HG03045 (cell line): ENCODE results near the gene NCBP2.
"Not testable (repeated sequence)": the region's sequence is repeated elsewhere in the genome, so short reads cannot be mapped to it uniquely, and the experiment has no call there.

Source experiments
- ATAC-seq: cut with Tn5 transposase; IDR thresholded peaks from one replicate; pipeline ENCODE4 v1.9.1; 2021; ENCODE audit warnings: mild to moderate bottlenecking, moderate library complexity; ENCODE audit not compliant: unreplicated experiment

The NCBP2 gene

DNA sequence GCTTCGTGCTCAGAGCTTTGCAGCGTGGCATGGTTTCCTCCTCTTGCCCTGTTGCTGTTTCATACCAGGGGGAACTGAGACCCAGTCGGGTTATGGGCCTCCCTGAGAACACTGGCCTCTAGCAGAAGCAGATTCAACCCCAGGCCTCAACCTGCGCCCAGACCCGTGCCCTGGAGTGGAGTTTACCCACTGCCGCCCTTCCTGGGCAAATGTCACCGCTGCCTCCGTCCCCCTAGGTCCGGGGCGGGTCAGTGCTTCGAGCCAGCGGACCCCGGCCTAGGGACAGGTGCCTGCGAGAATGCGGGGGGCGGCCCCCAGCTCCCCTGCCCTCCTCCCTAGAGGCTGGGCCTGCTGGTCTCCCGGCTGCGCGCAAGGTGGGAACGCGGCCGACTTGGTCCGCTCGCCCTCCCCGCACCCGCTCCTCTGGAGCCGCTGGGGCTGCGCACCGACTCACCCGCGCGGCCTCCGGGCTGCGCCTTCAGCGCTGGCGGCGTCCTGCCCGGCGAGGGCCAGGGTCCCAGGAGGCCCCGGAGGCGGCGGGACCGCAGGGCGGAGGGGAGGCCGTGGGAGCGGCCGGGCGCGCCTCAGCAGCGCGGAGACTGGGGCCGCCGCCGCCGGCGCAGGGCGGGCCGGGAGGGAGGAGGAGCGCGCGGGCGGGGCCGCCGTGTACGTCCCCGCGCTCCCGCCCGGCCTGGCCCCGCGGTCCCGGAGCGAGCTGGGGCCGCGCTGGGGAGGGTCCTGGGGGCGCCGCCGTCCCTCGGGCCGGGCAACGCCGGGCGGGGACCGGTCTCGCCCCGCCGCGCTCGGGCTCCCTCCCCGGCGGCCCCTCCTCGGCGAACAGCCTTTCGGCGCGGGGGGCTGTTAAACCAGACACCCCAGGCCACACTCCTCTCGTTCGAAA, 26.2 kb upstream of the NCBP2 start, which contains the start of gene PIGZ:
PIGZ (minus strand) TSS at position 601 of the 901 bp plus-strand sequence. CDS start 16,802 bp downstream, outside the sequence.
- peak; percentile 69 for ATAC-seq

DNA sequence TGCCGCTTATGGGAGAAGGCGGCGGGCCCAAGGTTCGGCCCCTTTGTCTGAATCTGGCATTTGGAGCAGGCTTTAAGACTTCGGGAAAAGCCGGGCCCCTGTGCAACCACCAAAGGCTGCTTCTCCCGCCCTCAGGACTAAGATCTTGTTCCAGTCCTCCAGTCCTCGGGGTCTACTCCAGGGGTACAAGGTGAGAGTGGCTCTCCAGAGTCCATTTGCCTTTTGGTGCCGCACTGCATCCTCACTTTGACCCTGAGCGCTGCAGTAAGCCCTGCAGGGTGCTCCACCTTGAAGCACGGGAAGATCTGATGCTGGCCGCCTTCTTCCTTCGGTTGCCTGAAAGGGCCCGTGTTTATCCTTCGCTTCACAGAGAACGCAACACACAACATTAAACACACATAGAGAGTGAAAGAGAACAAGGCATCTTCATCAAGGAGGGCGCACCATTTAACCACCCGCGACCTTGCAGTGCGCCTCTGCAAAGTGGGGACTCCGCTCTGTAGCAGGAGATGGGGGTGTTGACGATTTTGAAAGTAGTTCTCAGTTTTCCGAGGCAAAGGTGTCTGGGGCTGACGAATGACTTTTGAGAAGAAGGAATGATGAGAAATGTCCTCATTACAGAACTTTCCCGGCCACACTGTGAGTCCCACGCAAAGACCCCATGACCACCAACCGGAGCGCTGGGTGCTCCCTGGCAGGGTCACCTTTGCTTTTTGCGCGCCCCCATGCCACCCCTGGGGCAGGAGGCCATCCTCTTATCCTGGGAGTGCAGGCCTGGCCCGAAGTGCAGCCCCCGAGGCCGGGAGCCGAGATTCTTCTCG, 25.3 kb upstream of the NCBP2 start:
- ATAC-seq = no peak

- ATAC-seq = no peak
Observed at GRCh38 chr3:196966526-196967401, 24.4 kb upstream of the NCBP2 start.

DNA sequence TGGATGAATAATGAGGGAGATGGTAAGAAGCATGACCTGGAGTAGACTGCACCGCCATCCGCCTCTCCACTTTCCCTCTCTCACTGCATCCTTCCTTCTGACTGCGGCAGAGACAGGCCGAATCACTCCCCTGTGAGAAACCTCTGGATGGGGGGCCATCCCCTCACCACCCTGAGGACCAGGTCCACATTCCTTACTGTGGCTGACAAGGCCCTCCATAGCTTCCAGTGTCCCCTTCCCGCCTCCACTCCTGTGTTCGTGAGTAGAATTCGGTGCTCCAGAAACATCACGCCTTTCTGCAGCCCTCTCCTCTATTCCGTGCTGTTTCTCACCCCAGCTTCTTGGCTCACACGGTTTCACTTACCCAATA, 23.5 kb upstream of the NCBP2 start:
- no peak for ATAC-seq

- no peak for ATAC-seq
Observed at GRCh38 chr3:196965112-196965803, 22.9 kb upstream of the NCBP2 start.

DNA sequence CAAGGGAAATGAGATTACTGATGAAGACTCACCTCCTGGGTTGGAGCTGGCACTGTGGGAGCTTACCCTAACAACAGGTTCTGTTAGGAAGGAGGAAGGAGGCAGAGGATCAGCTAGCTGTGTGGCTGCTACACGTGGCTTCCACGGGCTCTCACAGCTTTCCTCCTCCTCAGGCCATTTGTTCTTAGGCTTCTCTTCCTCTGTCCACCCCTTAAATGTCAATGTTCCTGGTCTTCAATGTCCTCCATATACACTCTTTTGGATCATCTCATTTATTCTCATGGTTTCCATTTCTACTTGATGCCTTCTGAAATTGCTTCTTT, 21.3 kb upstream of the NCBP2 start:
- ATAC-seq = no peak

DNA sequence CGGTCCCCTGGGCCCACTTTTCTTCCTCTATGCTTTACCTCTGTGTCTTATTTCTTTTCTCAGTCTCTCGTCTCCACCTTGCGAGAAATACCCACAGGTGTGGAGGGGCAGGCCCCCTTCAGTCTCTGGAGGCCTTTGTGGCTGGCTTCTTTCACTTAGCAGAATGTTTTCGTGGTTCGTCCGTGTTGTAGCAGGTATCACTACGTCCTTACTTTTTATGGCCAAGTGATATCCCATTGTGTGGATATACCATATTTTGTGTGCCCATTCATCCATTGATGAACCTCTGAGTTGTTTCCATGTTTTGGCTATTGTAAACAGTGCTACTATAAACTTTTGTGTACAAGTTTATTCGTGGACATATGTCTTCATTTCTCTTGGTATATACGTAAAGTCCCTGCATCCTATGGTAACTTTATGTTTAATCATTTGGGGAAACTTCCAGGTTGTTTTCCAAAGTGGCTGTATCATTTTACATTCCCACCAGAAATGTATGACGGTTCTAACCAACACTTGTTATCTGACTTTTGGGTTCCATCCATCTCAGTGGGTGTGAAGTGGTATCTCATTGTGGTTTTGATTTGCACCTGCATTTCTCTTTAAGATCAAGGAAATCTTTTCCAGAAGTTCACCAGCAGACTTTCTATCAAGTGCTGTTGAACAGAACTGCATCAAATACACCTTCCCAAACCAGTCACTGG, 20.8 kb upstream of the NCBP2 start:
- no peak for ATAC-seq

DNA sequence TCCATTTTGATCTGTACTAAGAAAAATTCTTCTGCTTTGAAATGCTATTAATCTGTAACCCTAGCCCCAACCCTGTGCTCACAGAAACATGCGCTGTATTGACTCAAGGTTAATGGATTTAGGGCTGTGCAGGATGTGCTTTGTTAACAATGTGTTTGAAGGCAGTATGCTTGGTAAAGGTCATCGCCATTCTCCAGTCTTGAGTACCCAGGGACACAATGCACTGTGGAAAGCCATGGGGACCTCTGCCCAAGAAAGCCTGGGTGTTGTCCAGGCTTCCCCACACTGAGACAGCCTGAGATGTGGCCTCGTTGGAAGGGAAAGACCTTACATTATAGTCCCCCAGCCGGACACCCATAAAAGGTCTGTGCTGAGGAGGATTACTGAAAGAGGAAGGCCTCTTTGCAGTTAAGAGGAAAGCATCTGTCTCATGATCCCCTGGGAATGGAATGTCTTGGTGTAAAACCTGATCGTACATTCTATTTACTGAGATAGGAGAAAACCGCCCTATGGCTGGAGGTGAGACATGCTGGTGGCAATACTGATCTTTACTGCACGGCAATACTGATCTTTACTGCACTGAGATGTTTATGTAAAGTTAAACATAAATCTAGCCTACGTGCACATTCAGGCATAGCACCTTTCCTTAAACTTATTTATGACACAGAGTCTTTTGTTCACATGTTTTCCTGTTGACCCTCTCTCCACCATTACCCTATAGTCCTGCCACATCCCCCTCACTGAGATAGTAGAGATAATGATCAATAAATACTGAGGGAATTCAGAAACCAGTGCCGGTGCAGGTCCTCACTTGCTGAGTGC, 20.0 kb upstream of the NCBP2 start:
- no peak for ATAC-seq

DNA sequence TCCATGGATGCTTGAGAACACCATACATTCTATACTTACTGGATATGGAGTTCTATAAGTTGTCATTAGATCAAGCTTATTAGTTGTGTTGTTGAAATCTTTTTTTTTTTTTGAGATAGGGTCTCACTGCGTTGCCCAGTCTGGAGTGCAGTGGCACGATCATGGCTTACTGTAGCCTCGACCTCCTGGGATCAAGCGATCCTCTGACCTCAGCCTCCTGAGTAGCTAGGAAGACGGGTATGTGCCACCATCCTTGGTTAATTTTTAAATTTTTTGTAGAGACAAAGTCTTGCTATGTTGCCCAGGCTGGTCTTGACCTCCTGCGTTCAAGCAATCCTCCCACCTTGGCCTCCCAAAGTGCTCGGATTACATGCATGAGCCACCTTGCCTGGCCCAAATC, 12.5 kb upstream of the NCBP2 start:
- no peak for ATAC-seq

- ATAC-seq = no peak
Observed at GRCh38 chr3:196951371-196951770, 9.0 kb upstream of the NCBP2 start.

DNA sequence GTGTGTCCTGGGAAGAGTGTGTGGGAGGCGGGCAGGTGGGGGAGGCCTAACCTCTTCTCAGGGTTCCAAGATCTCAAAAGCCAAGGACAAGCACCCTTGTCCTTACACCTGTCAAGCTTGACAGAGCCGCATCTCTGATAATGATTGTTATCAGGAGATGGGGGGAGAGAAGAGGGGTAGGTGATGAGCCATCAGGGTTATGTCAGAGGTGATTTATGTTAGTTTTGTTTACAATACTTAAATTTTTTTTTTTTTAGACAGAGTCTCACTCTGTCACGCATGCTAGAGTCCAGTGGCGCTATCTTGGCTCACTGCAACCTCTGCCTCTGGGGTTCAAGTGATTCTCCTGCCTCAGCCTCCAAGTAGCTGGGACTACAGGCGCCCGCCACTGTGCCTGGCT, 7.4 kb upstream of the NCBP2 start:
- no peak for ATAC-seq

DNA sequence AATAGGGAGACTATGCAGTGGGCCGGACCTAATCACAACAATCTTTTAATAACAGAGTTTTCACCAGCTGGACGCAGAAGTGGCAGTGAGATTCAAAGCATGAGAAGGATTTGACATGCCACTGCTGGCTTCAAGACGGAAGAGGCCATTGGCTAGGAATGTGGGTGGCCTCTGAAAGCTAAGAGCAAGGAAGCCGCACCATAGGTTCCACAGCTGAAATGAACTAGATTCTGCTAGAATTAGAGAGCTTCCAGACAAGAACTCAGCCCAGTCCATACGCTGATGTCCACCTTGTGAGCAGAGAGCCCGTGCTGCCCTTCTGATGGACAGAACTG, 6.9 kb upstream of the NCBP2 start:
- ATAC-seq = no peak

- no peak for ATAC-seq
Observed at GRCh38 chr3:196948442-196949284, 6.3 kb upstream of the NCBP2 start.

DNA sequence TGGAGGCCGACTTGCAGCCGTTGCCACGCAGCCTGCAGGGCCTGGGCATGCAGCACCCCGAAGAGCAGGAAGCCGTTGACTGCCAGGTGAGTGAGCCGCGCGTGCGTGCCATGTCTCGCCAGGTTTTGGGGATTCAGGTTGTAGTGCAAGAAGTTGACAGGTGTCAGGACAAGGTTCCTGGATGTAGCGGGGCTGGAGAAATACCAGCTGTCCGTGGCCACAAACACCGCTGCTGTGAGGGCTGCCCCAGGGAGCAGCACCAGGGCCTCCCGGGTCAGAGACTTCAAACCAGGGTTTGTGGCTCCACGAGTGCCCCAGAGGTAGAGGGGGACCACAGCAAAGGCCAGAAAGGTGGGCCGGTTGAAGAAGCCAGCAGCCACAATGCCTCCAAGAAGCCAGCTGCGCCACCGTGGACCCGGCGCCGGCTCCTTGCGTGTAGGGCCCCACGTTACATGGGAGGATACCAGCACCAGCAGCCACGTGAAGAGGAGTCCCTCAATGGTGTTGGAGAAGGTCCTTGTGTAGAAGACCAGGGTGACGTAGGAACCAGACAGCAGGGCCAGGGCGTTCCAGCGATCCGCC, 5.6 kb upstream of the NCBP2 start:
- no peak for ATAC-seq

DNA sequence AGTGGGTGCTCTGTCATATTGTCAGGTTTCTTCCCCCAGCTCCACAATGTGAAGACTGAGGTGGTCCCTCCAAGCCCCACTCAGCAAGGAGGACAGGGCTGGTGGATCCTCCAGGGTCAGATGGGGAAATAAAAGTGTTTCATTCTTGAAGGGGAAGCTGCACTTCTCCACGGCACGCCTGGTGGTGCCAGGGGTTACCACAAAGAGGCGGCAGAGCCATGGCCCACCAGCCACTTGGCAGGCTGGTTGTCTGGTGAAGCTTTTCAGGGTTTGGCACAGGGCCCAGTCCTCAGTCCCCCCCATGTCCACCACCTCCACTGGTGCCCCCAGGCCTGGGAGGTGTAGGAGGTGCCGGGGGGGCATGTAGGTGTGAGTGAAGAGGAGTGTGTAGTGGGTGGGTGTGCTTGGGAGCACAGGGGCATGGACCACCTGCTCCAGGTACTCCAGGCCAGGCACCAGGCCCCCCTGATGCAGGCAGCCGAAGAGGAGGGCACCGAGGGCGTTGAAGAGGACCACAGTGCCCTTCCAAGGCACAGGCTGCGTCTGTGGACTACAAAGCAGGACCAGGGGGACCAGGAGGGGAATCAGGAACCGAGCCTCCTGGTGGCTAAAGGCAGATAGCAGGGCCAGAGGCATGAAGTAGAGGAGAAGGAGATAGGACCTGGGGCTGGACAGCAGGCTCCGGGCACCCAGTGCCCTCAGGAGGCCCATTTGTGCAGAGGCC, 5.0 kb upstream of the NCBP2 start:
- no peak for ATAC-seq

GRCh38 chr3:196944037-196944790, 1.9 kb upstream of the NCBP2 start:
- not testable (repeated sequence) for ATAC-seq

DNA sequence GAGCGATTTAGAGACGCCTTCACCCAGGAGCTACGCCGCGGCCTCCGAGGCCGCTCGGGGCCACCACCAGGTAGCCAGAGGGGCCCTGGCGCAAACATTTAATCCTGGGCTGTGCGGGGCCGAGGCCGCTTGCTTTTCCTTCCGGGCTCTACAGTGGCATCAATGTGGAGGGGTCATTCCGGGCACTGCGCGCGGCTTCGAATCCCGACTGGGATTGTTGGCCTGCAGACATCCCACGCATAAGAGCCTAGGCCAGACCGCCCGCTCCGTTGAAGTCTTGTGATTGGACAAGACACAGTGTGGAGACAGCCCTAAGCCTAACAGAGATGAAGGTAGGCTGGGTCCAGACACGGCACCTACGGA, 568 bp upstream of the NCBP2 start:
- peak; percentile 14 for ATAC-seq
